Ishikawa (cell line): ENCODE data around the gene LRRC10B.

ENCODE experiments used
- CEBPB ChIP-seq: IDR thresholded peaks from 2 replicates; pipeline ENCODE4 v1.6.1; 2012
- CREB1 ChIP-seq: IDR thresholded peaks from 2 replicates; pipeline ENCODE4 v1.6.1; 2012; ENCODE audit warnings: low read depth
- EGR1 ChIP-seq: IDR thresholded peaks from 2 replicates; pipeline ENCODE4 v1.6.1; 2012
- EP300 ChIP-seq: IDR thresholded peaks from 2 replicates; pipeline ENCODE4 v1.6.1; 2012; ENCODE audit warnings: borderline replicate concordance
- FOXM1 ChIP-seq: IDR thresholded peaks from 2 replicates; pipeline ENCODE4 v1.6.1; 2012; ENCODE audit warnings: low read depth, borderline replicate concordance
- NFIC ChIP-seq: IDR thresholded peaks from 2 replicates; pipeline ENCODE4 v1.6.1; 2012
- RAD21 ChIP-seq: IDR thresholded peaks from 2 replicates; pipeline ENCODE4 v1.6.1; 2012; ENCODE audit warnings: low read depth
- TAF1 ChIP-seq: IDR thresholded peaks from 2 replicates; pipeline ENCODE4 v1.6.1; 2012; ENCODE audit warnings: low read depth, mild to moderate bottlenecking
- TCF12 ChIP-seq: IDR thresholded peaks from 2 replicates; pipeline ENCODE4 v1.6.1; 2012; ENCODE audit warnings: low read depth
- TEAD4 ChIP-seq: IDR thresholded peaks from 2 replicates; pipeline ENCODE4 v1.6.1; 2012
- YY1 ChIP-seq: IDR thresholded peaks from 2 replicates; pipeline ENCODE4 v1.6.1; 2012; ENCODE audit warnings: low read depth
- ZBTB7A ChIP-seq: IDR thresholded peaks from 2 replicates; pipeline ENCODE4 v1.6.1; 2012; ENCODE audit warnings: low read depth
- TF ChIP-seq, protein P1 (sequence below): IDR thresholded peaks from 2 replicates; pipeline ENCODE4 v1.6.1; 2012; ENCODE audit warnings: low read depth, mild to moderate bottlenecking
- TF ChIP-seq, protein P2 (sequence below): IDR thresholded peaks from 2 replicates; pipeline ENCODE4 v1.6.1; 2012
- TF ChIP-seq, protein P3 (sequence below): IDR thresholded peaks from 2 replicates; pipeline ENCODE4 v1.6.1; 2012

The LRRC10B gene

DNA sequence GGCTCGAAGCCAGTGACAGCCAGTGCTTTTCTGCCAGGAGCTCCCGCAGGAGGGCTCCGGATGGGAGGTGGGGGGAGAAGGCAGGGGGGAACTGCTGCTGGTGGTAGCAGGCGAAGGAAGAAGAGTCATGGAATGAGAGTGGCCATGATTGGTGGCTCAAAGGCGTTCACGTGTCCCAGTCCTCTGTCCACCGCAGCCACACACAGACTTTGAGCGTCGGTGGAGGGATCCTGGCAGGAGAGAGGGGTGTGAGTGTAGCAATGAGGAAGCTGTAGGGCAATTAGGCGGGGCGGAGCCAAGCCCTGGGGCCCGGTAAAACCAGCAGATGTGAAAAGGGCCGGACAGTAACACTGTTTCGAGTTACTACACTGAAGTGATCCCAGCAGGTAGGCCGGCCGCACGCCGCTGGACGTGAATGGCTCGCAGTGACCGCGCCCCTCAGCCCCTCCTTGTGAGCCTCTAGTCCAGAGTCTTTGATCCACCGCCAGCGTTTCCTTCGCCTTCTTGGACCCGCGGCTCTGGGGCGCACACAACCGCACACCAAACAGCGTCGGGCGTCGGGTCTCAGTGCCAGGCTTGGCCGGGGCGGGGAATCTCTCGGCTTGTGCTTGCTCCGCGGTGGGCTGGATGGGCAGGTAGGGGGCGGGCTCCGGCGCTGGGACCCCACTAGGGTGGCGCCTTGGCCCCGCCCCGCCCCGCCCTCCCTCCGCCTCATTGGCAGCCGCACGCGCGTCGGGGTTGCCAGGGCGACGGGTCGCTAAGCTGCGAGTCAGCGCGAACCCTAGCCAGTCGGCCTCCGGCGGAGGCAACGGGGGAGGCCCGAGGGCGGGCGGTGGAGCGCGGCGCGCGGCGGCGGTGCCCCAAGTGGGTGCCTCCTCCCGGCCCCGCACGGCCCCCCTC lies at the start of gene LRRC10B:
LRRC10B (plus strand) TSS at position 788 of the 900 bp plus-strand sequence. CDS start 250 bp downstream, outside the sequence.
- TF ChIP-seq EP300 (no peak), FOXM1 (no peak), TEAD4 (no peak), CREB1 (0 out of 2 replicates have a peak, but pooled peaks have one; percentile 27), ZBTB7A (peak; percentile 72)
- TF ChIP-seq, protein P1, sequence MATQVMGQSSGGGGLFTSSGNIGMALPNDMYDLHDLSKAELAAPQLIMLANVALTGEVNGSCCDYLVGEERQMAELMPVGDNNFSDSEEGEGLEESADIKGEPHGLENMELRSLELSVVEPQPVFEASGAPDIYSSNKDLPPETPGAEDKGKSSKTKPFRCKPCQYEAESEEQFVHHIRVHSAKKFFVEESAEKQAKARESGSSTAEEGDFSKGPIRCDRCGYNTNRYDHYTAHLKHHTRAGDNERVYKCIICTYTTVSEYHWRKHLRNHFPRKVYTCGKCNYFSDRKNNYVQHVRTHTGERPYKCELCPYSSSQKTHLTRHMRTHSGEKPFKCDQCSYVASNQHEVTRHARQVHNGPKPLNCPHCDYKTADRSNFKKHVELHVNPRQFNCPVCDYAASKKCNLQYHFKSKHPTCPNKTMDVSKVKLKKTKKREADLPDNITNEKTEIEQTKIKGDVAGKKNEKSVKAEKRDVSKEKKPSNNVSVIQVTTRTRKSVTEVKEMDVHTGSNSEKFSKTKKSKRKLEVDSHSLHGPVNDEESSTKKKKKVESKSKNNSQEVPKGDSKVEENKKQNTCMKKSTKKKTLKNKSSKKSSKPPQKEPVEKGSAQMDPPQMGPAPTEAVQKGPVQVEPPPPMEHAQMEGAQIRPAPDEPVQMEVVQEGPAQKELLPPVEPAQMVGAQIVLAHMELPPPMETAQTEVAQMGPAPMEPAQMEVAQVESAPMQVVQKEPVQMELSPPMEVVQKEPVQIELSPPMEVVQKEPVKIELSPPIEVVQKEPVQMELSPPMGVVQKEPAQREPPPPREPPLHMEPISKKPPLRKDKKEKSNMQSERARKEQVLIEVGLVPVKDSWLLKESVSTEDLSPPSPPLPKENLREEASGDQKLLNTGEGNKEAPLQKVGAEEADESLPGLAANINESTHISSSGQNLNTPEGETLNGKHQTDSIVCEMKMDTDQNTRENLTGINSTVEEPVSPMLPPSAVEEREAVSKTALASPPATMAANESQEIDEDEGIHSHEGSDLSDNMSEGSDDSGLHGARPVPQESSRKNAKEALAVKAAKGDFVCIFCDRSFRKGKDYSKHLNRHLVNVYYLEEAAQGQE: no peak

DNA sequence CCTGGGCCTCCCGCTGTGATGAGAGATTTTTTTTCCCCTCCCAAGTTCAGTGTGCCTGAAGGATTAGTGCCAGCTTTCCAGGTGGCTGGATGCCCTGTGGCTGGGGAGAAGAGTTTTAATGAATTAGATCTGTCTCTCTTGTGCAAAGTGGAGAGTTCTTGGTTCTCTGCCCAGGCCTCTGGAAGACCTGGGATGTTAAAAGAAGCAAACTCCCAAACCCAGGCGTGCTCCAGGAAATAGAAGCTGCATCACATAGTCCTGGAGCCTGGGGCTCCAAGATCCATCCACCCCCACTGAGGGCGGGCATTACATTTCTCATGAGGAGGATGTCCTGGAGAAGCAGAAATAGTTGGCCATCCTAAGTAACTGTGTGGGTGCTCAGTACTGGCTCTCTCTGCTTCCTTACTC lies 48.1 kb upstream of the LRRC10B start:
- no peak for TF ChIP-seq YY1
- TF ChIP-seq, protein P2, sequence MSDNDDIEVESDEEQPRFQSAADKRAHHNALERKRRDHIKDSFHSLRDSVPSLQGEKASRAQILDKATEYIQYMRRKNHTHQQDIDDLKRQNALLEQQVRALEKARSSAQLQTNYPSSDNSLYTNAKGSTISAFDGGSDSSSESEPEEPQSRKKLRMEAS: no peak
- no peak for TF ChIP-seq CEBPB
- no peak for TF ChIP-seq CREB1
- no peak for TF ChIP-seq FOXM1
- TF ChIP-seq, protein P1: no peak
- TF ChIP-seq, protein P3, sequence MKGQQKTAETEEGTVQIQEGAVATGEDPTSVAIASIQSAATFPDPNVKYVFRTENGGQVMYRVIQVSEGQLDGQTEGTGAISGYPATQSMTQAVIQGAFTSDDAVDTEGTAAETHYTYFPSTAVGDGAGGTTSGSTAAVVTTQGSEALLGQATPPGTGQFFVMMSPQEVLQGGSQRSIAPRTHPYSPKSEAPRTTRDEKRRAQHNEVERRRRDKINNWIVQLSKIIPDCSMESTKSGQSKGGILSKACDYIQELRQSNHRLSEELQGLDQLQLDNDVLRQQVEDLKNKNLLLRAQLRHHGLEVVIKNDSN: no peak
- no peak for TF ChIP-seq EP300
- TF ChIP-seq ZBTB7A: no peak
- TF ChIP-seq TCF12: no peak
- TF ChIP-seq NFIC: no peak
- TF ChIP-seq EGR1: no peak
- TF ChIP-seq RAD21: no peak
- TF ChIP-seq TEAD4: no peak
- TF ChIP-seq TAF1: no peak

DNA sequence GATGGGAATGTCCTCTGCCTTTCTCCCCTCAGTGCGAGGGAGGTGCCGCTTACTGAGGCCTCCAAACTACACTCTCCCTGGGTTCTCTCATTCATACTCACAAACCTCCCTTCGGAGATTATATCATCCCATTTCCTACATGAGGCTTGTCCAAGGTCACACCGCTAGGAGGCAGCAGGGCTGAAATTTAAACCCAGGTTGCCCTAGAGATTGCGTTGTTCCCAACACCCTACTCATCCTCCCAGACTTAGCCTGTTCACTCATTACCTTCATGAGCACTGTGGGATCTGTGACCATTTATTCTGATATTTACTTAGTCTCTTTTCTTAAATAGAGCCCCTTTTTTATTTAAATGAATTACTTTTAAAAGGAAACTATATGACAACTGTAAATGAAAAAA lies 47.6 kb upstream of the LRRC10B start:
- TF ChIP-seq EGR1: no peak
- TF ChIP-seq TCF12: no peak
- TF ChIP-seq, protein P2: no peak
- TF ChIP-seq EP300: no peak
- TF ChIP-seq CREB1: no peak
- TF ChIP-seq RAD21: no peak
- no peak for TF ChIP-seq TAF1
- TF ChIP-seq ZBTB7A: no peak
- TF ChIP-seq, protein P3: no peak
- TF ChIP-seq FOXM1: no peak
- TF ChIP-seq, protein P1: no peak

DNA sequence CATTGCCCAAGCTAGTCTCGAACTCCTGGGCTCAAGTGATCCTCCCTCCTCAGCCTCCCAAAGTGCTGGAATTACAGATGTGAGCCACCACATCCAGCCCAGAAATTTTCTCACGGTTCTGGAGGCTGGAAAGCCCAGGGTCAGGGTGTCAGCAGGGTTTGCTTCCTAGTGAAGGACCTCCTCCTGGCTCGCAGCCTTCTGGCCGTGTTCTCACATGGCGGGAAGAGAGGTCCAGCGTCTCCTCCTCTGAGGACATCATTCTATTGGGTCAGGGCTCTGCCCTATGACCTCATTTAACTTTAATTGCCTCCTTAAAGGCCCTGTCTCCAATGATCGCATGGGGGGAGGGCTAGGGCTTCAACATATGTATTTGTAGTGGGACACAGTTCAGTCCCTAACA lies 40.5 kb upstream of the LRRC10B start:
- TF ChIP-seq FOXM1 (no peak), TCF12 (no peak), EP300 (no peak), CREB1 (no peak), CEBPB (no peak), TEAD4 (no peak), YY1 (no peak), EGR1 (no peak)
- TF ChIP-seq, protein P3: no peak
